SK-N-SH (cell line): ENCODE data around the gene ERI3. TPM values are rescaled to one million over a fixed set of nuclear protein-coding genes. Genes with fewer than 3 reads are reported as not detected.
"Not testable (repeated sequence)": the region's sequence is repeated elsewhere in the genome, so short reads cannot be mapped to it uniquely, and the experiment has no call there.

Source experiments
- CTCF ChIA-PET: fragments of 300-600, 350-600 bp; formaldehyde crosslinking; extraction: SDS; loops from one replicate; lab custom pipeline; 2021; lab: Yijun Ruan, JAX
- POLR2A ChIA-PET: fragments of 350-600 bp; sonication (Branson Sonifier 250); formaldehyde crosslinking; extraction: SDS; loops from one replicate; lab custom pipeline; 2020; ENCODE audit warnings: antibody characterized with exemption, inconsistent platforms; lab: Yijun Ruan, JAX
- DNase-seq: peaks from one replicate; pipeline ENCODE4 v3.0.0; 2012
- H2AFZ ChIP-seq: fragments of 200-600 bp; sonication (generic); 2 replicates; pipeline ENCODE4 v1.8.1; 2016; ENCODE audit warnings: antibody characterized with exemption, mild to moderate bottlenecking, low read depth
- H3F3A ChIP-seq: fragments of 200-600 bp; sonication (generic); replicated peaks from 2 replicates; pipeline ENCODE3; 2016; ENCODE audit warnings: antibody characterized with exemption, mild to moderate bottlenecking; ENCODE audit not compliant: insufficient read depth
- H3K27ac ChIP-seq, 2 experiments: fragments of 200-500 bp in 1 of 2; fragments of 200-600 bp in 1 of 2; sonication (Bioruptor generic) in 1 of 2; sonication (generic), shearing (Covaris generic) in 1 of 2; 2 replicates each; pipeline versions ENCODE4 v1.5.1 to v1.6.1; 2014 to 2016; ENCODE audit warnings: low read depth in 2 of 2, inconsistent platforms in 1 of 2, low read length in 1 of 2, mild to moderate bottlenecking in 1 of 2, mixed read lengths in 1 of 2
- H3K27me3 ChIP-seq: fragments of 200-600 bp; sonication (generic), shearing (Covaris generic); 2 replicates; pipeline ENCODE4 v1.6.1; 2016; ENCODE audit warnings: mixed run types; ENCODE audit not compliant: insufficient read depth
- H3K36me3 ChIP-seq, 2 experiments: fragments of 200-500 bp in 1 of 2; fragments of 200-600 bp in 1 of 2; sonication (Bioruptor generic) in 1 of 2; sonication (generic) in 1 of 2; replicated peaks in 1 of 2; 2 replicates each; pipeline versions ENCODE3 to v1.5.1; 2014 to 2016; ENCODE audit warnings: low read length in 1 of 2, mild to moderate bottlenecking in 1 of 2; ENCODE audit not compliant: insufficient read depth in 2 of 2, control insufficient read depth in 1 of 2
- H3K4me1 ChIP-seq, 2 experiments: fragments of 200-500 bp in 1 of 2; fragments of 200-600 bp in 1 of 2; sonication (Bioruptor generic) in 1 of 2; sonication (generic), shearing (Covaris generic) in 1 of 2; 2 replicates each; pipeline versions ENCODE4 v1.5.1 to v1.6.1; 2014 to 2016; ENCODE audit warnings: low read depth in 1 of 2, low read length in 1 of 2, mixed run types in 1 of 2; ENCODE audit not compliant: insufficient read depth in 2 of 2, control insufficient read depth in 1 of 2
- H3K4me2 ChIP-seq: fragments of 200-600 bp; sonication (generic), shearing (Covaris generic); 2 replicates; pipeline ENCODE4 v1.6.1; 2017; ENCODE audit warnings: mixed run types
- H3K4me3 ChIP-seq, 2 experiments: fragments of 200-500 bp in 1 of 2; fragments of 200-600 bp in 1 of 2; sonication (Bioruptor generic) in 1 of 2; sonication (generic), shearing (Covaris generic) in 1 of 2; 2 replicates each; pipeline versions ENCODE4 v1.5.1 to v1.8.1; 2014 to 2016; ENCODE audit warnings: low read depth in 2 of 2, inconsistent platforms in 1 of 2, low read length in 1 of 2, mild to moderate bottlenecking in 1 of 2, mixed read lengths in 1 of 2, moderate library complexity in 1 of 2
- H3K79me2 ChIP-seq: fragments of 200-600 bp; sonication (generic); 2 replicates; pipeline ENCODE4 v1.8.1; 2017; ENCODE audit warnings: mild to moderate bottlenecking; ENCODE audit not compliant: insufficient read depth
- H3K9ac ChIP-seq: fragments of 200-600 bp; sonication (generic); 2 replicates; pipeline ENCODE4 v1.6.1; 2017; ENCODE audit warnings: mixed run types
- H3K9me2 ChIP-seq: fragments of 200-600 bp; sonication (generic); 2 replicates; pipeline ENCODE4 v1.6.1; 2017; ENCODE audit warnings: mixed run types
- H3K9me3 ChIP-seq: fragments of 200-600 bp; sonication (generic); 2 replicates; pipeline ENCODE4 v1.6.1; 2017; ENCODE audit warnings: mixed run types, mild to moderate bottlenecking, moderate library complexity
- H4K20me1 ChIP-seq: fragments of 200-600 bp; sonication (generic); 2 replicates; pipeline ENCODE4 v1.6.1; 2017; ENCODE audit warnings: mild to moderate bottlenecking, mixed run types; ENCODE audit not compliant: insufficient read depth
- CHD2 ChIP-seq: fragments of 150-350 bp; IDR thresholded peaks from 2 replicates; pipeline ENCODE4 v1.6.1; 2018; ENCODE audit warnings: low read length; ENCODE audit not compliant: partially characterized antibody
- CTCF ChIP-seq: fragments of 200-600 bp; sonication (generic); IDR thresholded peaks from 2 replicates; pipeline ENCODE4 v1.6.1; 2017; ENCODE audit warnings: antibody characterized with exemption, mild to moderate bottlenecking, moderate library complexity
- FOXM1 ChIP-seq: IDR thresholded peaks from 2 replicates; pipeline ENCODE4 v1.4.0; 2012; ENCODE audit warnings: low read depth, mild to moderate bottlenecking
- JUND ChIP-seq: IDR thresholded peaks from 2 replicates; pipeline ENCODE4 v1.4.0; 2012
- NFIC ChIP-seq: IDR thresholded peaks from 2 replicates; pipeline ENCODE4 v1.4.0; 2012; ENCODE audit warnings: borderline replicate concordance
- NRF1 ChIP-seq: IDR thresholded peaks from 2 replicates; pipeline ENCODE4 v1.6.1; 2012; ENCODE audit warnings: low read depth, mild to moderate bottlenecking, low read length
- REST ChIP-seq: IDR thresholded peaks from 2 replicates; pipeline ENCODE4 v1.6.1; 2012; ENCODE audit warnings: mild to moderate bottlenecking, low read depth, low read length, moderate library complexity
- RFX5 ChIP-seq: IDR thresholded peaks from 2 replicates; pipeline ENCODE4 v1.6.1; 2012; ENCODE audit warnings: mild to moderate bottlenecking, improper control_type of control experiment, low read length
- SIN3A ChIP-seq: IDR thresholded peaks from 2 replicates; pipeline ENCODE4 v1.6.1; 2012; ENCODE audit warnings: low read depth, mild to moderate bottlenecking, low read length, moderate library complexity, borderline replicate concordance
- SMC3 ChIP-seq: IDR thresholded peaks from 2 replicates; pipeline ENCODE4 v1.6.1; 2012; ENCODE audit warnings: low read depth, low read length, improper control_type of control experiment
- TAF1 ChIP-seq: IDR thresholded peaks from 2 replicates; pipeline ENCODE4 v1.6.1; 2012; ENCODE audit warnings: low read depth, mild to moderate bottlenecking, low read length, moderate library complexity, borderline replicate concordance
- ZBTB33 ChIP-seq: IDR thresholded peaks from 2 replicates; pipeline ENCODE4 v1.4.0; 2012; ENCODE audit warnings: low read depth, borderline replicate concordance
- WGBS: methylation state at CpG from one replicate; pipeline ENCODE4 v1.1.6; 2017; ENCODE audit warnings: low lambda C conversion rate; 5-methylcytosine and 5-hydroxymethylcytosine counted together
- polyA plus RNA-seq, 3 experiments: library from polyadenylated mRNA; depleted of rRNA; stranded (reverse); fragments of >200 nt; gene quantifications; 2 replicates each; pipeline ENCODE4 v1.2.3, GENCODE V29; 2012
- TF ChIP-seq, protein P1 (sequence below): fragments of 150-350 bp; IDR thresholded peaks from 2 replicates; pipeline ENCODE4 v1.6.1; 2017; ENCODE audit warnings: antibody characterized with exemption, low read length, low read depth, borderline replicate concordance
- TF ChIP-seq, protein P2 (sequence below): IDR thresholded peaks from 2 replicates; pipeline ENCODE4 v1.4.0; 2012; ENCODE audit warnings: low read depth

Gene ERI3
- polyA plus RNA-seq, 1 of the 3 experiments (the other 2 are of a cell fraction) = 60.7 TPM

- Histone ChIP-seq H3K27ac (no peak overlapping the region), H3K36me3 (no peaks in the 10 kb centered on the region), H3K9me3 (no peaks in the 10 kb centered on the region), H3K4me2 (no peak overlapping the region), H3K4me3 (no peak overlapping the region), H3K79me2 (no peaks in the 10 kb centered on the region), H4K20me1 (no peaks in the 10 kb centered on the region), H3K9ac (no peak overlapping the region), H3K27me3 (no peaks in the 10 kb centered on the region), H3F3A (no peaks in the 10 kb centered on the region), H2AFZ (no peak overlapping the region), H3K9me2 (no peaks in the 10 kb centered on the region), H3K4me1 (peaks cover 0 to 8% of the 10 kb centered on the region in 2 experiments; a peak in 1 of 4 replicates)
- ChIA-PET POLR2A (no interaction called here), CTCF (interaction anchor here (0.9 to 1.0 kb wide), 2 partner anchors 9 to 10 kb away, joined by 3 to 4 read pairs; no protein-coding TSS in a partner anchor)
- DNase-seq = no peak
- TF ChIP-seq REST = no peak
These were observed 146.8 kb downstream of the ERI3 start for GRCh38 chr1:44208226-44208625.

DNA sequence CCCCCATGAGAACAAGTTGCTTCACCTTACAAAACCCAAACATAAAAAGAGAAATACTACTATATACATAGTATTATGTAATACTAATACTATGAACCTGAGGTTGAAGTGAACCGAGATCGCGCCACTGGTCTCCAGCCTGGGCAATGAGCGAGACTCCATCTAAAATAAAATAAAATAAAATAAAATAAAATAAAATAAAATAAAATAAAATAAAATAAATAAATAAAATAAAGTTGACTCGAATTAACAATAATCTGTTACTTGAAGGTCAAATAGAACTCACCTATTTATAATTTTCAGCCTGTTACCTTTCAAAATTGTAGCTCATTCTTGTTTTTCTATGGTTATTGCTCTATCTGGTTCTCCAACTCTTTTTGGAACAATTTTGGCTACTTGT, 148.5 kb downstream of the ERI3 start:
- WGBS = 73% methylated on average over 5 of the region's 5 CpGs
- DNase-seq, CTCF ChIA-PET, POLR2A ChIA-PET, H3K27me3 ChIP-seq, H3K36me3 ChIP-seq, H4K20me1 ChIP-seq, H3K9me3 ChIP-seq, H3K9ac ChIP-seq, H3K79me2 ChIP-seq, H2AFZ ChIP-seq, H3K9me2 ChIP-seq, H3K4me2 ChIP-seq, H3F3A ChIP-seq, H3K4me1 ChIP-seq, H3K27ac ChIP-seq, H3K4me3 ChIP-seq: not testable (repeated sequence)

- CTCF ChIA-PET = interaction anchor here (0.6 to 0.9 kb wide), 2 partner anchors 17 to 118 kb away, joined by 3 to 6 read pairs; no protein-coding TSS in a partner anchor
- 73% methylated on average over 8 of the region's 8 CpGs for WGBS
- Histone ChIP-seq H2AFZ (no peak overlapping the region), H3K4me2 (no peak overlapping the region), H3K27ac (no peak overlapping the region), H3K9ac (no peak overlapping the region), H3K27me3 (no peaks in the 10 kb centered on the region), H3K4me1 (no peaks in the 10 kb centered on the region), H3K4me3 (no peak overlapping the region), H4K20me1 (no peaks in the 10 kb centered on the region), H3K9me2 (no peaks in the 10 kb centered on the region), H3K79me2 (no peaks in the 10 kb centered on the region), H3K36me3 (no peaks in the 10 kb centered on the region), H3K9me3 (no peaks in the 10 kb centered on the region), H3F3A (no peaks in the 10 kb centered on the region)
- POLR2A ChIA-PET = no interaction called here
- no peak for DNase-seq
- no peak for TF ChIP-seq RFX5
- TF ChIP-seq CTCF = no peak
- TF ChIP-seq NRF1 = no peak
- TF ChIP-seq TAF1 = no peak
- TF ChIP-seq, protein P1, sequence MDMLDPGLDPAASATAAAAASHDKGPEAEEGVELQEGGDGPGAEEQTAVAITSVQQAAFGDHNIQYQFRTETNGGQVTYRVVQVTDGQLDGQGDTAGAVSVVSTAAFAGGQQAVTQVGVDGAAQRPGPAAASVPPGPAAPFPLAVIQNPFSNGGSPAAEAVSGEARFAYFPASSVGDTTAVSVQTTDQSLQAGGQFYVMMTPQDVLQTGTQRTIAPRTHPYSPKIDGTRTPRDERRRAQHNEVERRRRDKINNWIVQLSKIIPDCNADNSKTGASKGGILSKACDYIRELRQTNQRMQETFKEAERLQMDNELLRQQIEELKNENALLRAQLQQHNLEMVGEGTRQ = no peak
- no peak for TF ChIP-seq CHD2
- no peak for TF ChIP-seq SIN3A
- TF ChIP-seq NFIC = no peak
- TF ChIP-seq FOXM1 = no peak
- TF ChIP-seq, protein P2, sequence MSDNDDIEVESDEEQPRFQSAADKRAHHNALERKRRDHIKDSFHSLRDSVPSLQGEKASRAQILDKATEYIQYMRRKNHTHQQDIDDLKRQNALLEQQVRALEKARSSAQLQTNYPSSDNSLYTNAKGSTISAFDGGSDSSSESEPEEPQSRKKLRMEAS = no peak
- no peak for TF ChIP-seq ZBTB33
- no peak for TF ChIP-seq JUND
- TF ChIP-seq SMC3 = no peak
These were observed 154.7 kb downstream of the ERI3 start for GRCh38 chr1:44200336-44200735.
